Measurements from ENCODE around the gene SNAP25.

The SNAP25 gene

GRCh38 chr20:10255846-10256245, 37.2 kb downstream of the SNAP25 start:
- no peak for TF ChIP-seq CTCF (IDR thresholded peaks at IDR 0.05; ENCODE audit: low read depth, low read length, missing control alignments)
- in situ Hi-C loops (cut with HindIII; ENCODE audit: low pct_ligation_motif_present, low sequenced_read_pairs), result no loop called here
- no peaks in the 10 kb centered on the region for H3K27me3 ChIP-seq (replicated peaks)
- DNase-seq, result no peak
- no peak overlapping the region for H3K4me3 ChIP-seq (ENCODE audit: low read depth, low read length)
- H3K27ac ChIP-seq, result no peak overlapping the region
- no peaks in the 10 kb centered on the region for H3K36me3 ChIP-seq (replicated peaks)

GRCh38 chr20:10259166-10259565, 40.5 kb downstream of the SNAP25 start:
- no peak for DNase-seq
- no peaks in the 10 kb centered on the region for H3K36me3 ChIP-seq (replicated peaks)
- no peak overlapping the region for H3K4me3 ChIP-seq (ENCODE audit: low read depth, low read length)
- in situ Hi-C loops (cut with HindIII; ENCODE audit: low pct_ligation_motif_present, low sequenced_read_pairs), result no loop called here
- no peaks in the 10 kb centered on the region for H3K27me3 ChIP-seq (replicated peaks)
- TF ChIP-seq CTCF (IDR thresholded peaks at IDR 0.05; ENCODE audit: low read depth, low read length, missing control alignments), result no peak
- no peak overlapping the region for H3K27ac ChIP-seq

GRCh38 chr20:10260316-10260715, 41.7 kb downstream of the SNAP25 start:
- Histone ChIP-seq H3K4me3 (ENCODE audit: low read depth, low read length) (no peak overlapping the region), H3K27me3 (replicated peaks) (no peaks in the 10 kb centered on the region), H3K27ac (no peak overlapping the region), H3K36me3 (replicated peaks) (no peaks in the 10 kb centered on the region)
- no peak for TF ChIP-seq CTCF (IDR thresholded peaks at IDR 0.05; ENCODE audit: low read depth, low read length, missing control alignments)
- no peak for DNase-seq
- in situ Hi-C loops (cut with HindIII; ENCODE audit: low pct_ligation_motif_present, low sequenced_read_pairs), result no loop called here

- Histone ChIP-seq H3K36me3 (replicated peaks) (no peaks in the 10 kb centered on the region), H3K27me3 (replicated peaks) (no peaks in the 10 kb centered on the region), H3K27ac (no peak overlapping the region), H3K4me3 (ENCODE audit: low read depth, low read length) (no peak overlapping the region)
- no peak for DNase-seq
- in situ Hi-C loops (cut with HindIII; ENCODE audit: low pct_ligation_motif_present, low sequenced_read_pairs), result no loop called here
- TF ChIP-seq CTCF (IDR thresholded peaks at IDR 0.05; ENCODE audit: low read depth, low read length, missing control alignments), result no peak
Observed at GRCh38 chr20:10261702-10262101, 43.1 kb downstream of the SNAP25 start.

- Histone ChIP-seq H3K4me3 (ENCODE audit: low read depth, low read length) (no peak overlapping the region), H3K36me3 (replicated peaks) (no peaks in the 10 kb centered on the region), H3K27me3 (replicated peaks) (no peaks in the 10 kb centered on the region), H3K27ac (no peak overlapping the region)
- DNase-seq, result no peak
- no peak for TF ChIP-seq CTCF (IDR thresholded peaks at IDR 0.05; ENCODE audit: low read depth, low read length, missing control alignments)
- in situ Hi-C loops (cut with HindIII; ENCODE audit: low pct_ligation_motif_present, low sequenced_read_pairs), result no loop called here
Observed at GRCh38 chr20:10263385-10264165, 44.9 kb downstream of the SNAP25 start.

GRCh38 chr20:10264166-10264558, 45.5 kb downstream of the SNAP25 start:
- in situ Hi-C loops (cut with HindIII; ENCODE audit: low pct_ligation_motif_present, low sequenced_read_pairs), result no loop called here
- Histone ChIP-seq H3K27me3 (replicated peaks) (no peaks in the 10 kb centered on the region), H3K36me3 (replicated peaks) (no peaks in the 10 kb centered on the region), H3K27ac (no peak overlapping the region), H3K4me3 (ENCODE audit: low read depth, low read length) (no peak overlapping the region)
- DNase-seq, result no peak
- no peak for TF ChIP-seq CTCF (IDR thresholded peaks at IDR 0.05; ENCODE audit: low read depth, low read length, missing control alignments)
